ENCODE measurements around the gene MRPL54.
"Not testable (repeated sequence)": the region's sequence is repeated elsewhere in the genome, so short reads cannot be mapped to it uniquely, and the experiment has no call there.

DNA sequence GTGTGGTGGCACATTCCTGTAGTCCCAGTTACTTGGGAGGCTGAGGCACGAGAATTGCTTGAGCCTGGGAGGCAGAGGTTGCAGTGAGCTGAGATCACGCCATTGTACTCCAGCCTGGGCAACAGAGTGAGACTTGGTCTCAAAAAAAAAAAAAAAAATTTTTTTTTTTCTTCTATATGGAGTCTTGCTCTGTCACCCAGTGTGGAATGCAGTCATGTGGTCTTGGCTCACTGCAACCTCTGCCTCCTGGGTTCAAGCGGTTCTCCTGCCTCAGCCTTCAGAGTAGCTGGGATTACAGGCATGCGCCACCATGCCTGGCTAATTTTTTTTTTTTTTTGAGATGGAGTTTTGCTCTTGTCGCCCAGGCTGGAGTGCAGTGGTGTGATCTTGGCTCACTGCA lies 3.3 kb downstream of the MRPL54 start:
- not testable (repeated sequence) for TF ChIP-seq EZH2 (IDR thresholded peaks at IDR 0.05; ENCODE audit: borderline replicate concordance, insufficient read depth, low read length, poor library complexity, severe bottlenecking); POLR2AphosphoS5 (IDR thresholded peaks at IDR 0.05)

Measured in neural cell (in vitro differentiated cells).